Activated CD8-positive, alpha-beta T cell treated with anti-CD3 and anti-CD28 coated beads, Interleukin-2, amount 10 ng/mL, durations not matched to agents 7 days and 5 days (primary cell): ENCODE data around the gene ERGIC3. TPM values are rescaled to one million over a fixed set of nuclear protein-coding genes. Genes with fewer than 3 reads are reported as not detected.
A peak's percentile ranks its signal among the peaks of the same experiment; 100 is the strongest.
"Not testable (repeated sequence)": the region's sequence is repeated elsewhere in the genome, so short reads cannot be mapped to it uniquely, and the experiment has no call there.

Experiments
- ATAC-seq: fragments of 150-1000 bp; cut with Tn5 transposase; one replicate; pipeline ENCODE4 v1.10.0; 2021; ENCODE audit warnings: moderate library complexity
- CTCF ChIA-PET: fragments of 350-600 bp; sonication (Branson Sonifier 250); formaldehyde crosslinking; loops from one replicate; lab custom pipeline; 2021; ENCODE audit warnings: antibody characterized with exemption; lab: Charles Lee
- POLR2A ChIA-PET: fragments of 350-600 bp; sonication (Branson Sonifier 250); formaldehyde crosslinking; loops from one replicate; lab custom pipeline; 2021; ENCODE audit warnings: antibody characterized with exemption; lab: Charles Lee
- DNase-seq: peaks from one replicate; pipeline ENCODE4 v3.0.0-alpha.2; 2020
- H3K27ac Mint-ChIP-seq: one replicate; pipeline ENCODE4 v1.8.0; 2021; ENCODE audit warnings: mild to moderate bottlenecking, mixed read lengths
- H3K27me3 Mint-ChIP-seq: one replicate; pipeline ENCODE4 v1.8.0; 2021; ENCODE audit warnings: low read depth, mixed read lengths
- H3K36me3 Mint-ChIP-seq: one replicate; pipeline ENCODE4 v1.8.0; 2021; ENCODE audit warnings: low read depth, mixed read lengths
- H3K4me1 Mint-ChIP-seq: one replicate; pipeline ENCODE4 v1.8.0; 2021; ENCODE audit warnings: low read depth, mixed read lengths
- H3K4me3 Mint-ChIP-seq: one replicate; pipeline ENCODE4 v1.8.0; 2021; ENCODE audit warnings: mild to moderate bottlenecking, mixed read lengths
- H3K9me3 Mint-ChIP-seq: one replicate; pipeline ENCODE4 v1.8.0; 2022; ENCODE audit warnings: mixed read lengths; ENCODE audit not compliant: insufficient read depth
- total RNA-seq, 2 experiments: library from RNA; stranded (reverse); gene quantifications; one replicate each; pipeline ENCODE4 v1.2.3, GENCODE V29; 2021

The ERGIC3 gene
- total RNA-seq, 2 experiments from 2014 or later: 114 to 122 TPM

DNA sequence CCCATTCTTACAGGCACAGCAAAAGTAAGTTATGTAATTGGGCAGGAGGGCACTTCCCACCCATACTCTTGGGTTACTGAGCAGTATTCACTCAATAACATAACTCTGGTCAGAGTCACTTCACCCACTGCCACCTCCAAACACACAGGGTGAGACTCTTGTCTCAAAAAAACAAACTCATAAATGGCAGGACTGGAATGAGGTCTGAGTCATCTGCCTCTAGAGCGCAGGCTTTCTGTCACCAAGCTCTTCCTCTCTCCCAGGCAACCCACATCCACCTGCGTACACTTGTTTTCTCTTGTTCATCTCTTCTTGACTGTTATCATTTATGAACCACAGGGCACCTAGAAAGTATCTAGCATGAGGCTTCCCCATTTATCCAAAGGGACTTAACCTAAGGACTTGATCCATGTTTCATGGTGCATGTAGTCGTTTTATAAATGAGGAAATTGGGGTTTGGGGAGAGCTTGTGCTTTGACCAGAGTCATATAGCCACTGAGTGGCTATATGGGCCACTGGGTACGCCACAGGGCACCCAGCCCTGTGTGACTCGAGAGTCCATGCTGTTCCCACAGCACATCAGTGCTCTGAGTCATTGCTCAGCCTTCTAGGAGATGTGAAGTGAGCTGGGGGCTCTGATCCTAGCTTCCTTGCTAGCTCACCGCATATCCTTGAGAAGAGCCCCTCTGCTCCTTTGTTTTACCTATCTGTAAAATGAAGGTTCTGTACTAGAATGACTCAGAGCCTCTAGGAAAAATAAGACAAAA is 34.8 kb upstream of the ERGIC3 start:
- POLR2A ChIA-PET: interaction anchor here (0.6 to 2.8 kb wide), 5 partner anchors 9 to 682 kb away, joined by 3 to 14 read pairs (median 4); partner anchors contain the start of genes NCOA6 and SCAND1
- peak; percentile 35 for DNase-seq
- H3K4me3 Mint-ChIP-seq: no peak overlapping the region

GRCh38 chr20:35508493-35509218 is 33.2 kb upstream of the ERGIC3 start:
- no peaks in the 10 kb centered on the region for H3K27me3 Mint-ChIP-seq
- POLR2A ChIA-PET: interaction anchor here (1.5 kb wide), 1 partner anchor 18 kb away, joined by 4 read pairs; no protein-coding TSS in a partner anchor
- CTCF ChIA-PET: interaction anchor here (1.3 kb wide), 1 partner anchor 29 kb away, joined by 3 read pairs; no protein-coding TSS in a partner anchor
- H3K4me3 Mint-ChIP-seq: no peak overlapping the region
- peaks cover 64% of the 10 kb centered on the region for H3K36me3 Mint-ChIP-seq
- peaks cover 38% of the 10 kb centered on the region for H3K4me1 Mint-ChIP-seq
- H3K27ac Mint-ChIP-seq: no peak overlapping the region
- H3K9me3 Mint-ChIP-seq: no peaks in the 10 kb centered on the region
- DNase-seq: no peak
- ATAC-seq: no peak

More for the DNA sequence above, 34.8 kb upstream of the ERGIC3 start:
- Mint-ChIP-seq H3K27ac (peak overlapping the region; percentile 73), H3K36me3 (peaks cover 77% of the 10 kb centered on the region), H3K4me1 (peaks cover 43% of the 10 kb centered on the region), H3K27me3 (no peaks in the 10 kb centered on the region), H3K9me3 (no peaks in the 10 kb centered on the region)
- CTCF ChIA-PET: interaction anchor here (1.5 kb wide), 1 partner anchor 195 kb away, joined by 3 read pairs; no protein-coding TSS in a partner anchor
- ATAC-seq: peak; percentile 55

GRCh38 chr20:35510951-35511735 is 30.7 kb upstream of the ERGIC3 start:
- Mint-ChIP-seq H3K9me3 (no peaks in the 10 kb centered on the region), H3K4me1 (peaks cover 15% of the 10 kb centered on the region), H3K36me3 (peaks cover 52% of the 10 kb centered on the region), H3K4me3 (no peak overlapping the region), H3K27me3 (no peaks in the 10 kb centered on the region), H3K27ac (no peak overlapping the region)
- ChIA-PET POLR2A (interaction anchor here (0.7 to 1.4 kb wide), 2 partner anchors 20 to 56 kb away, joined by 3 to 8 read pairs; no protein-coding TSS in a partner anchor), CTCF (interaction anchor here (0.5 to 0.9 kb wide), 2 partner anchors 48 to 444 kb away, joined by 3 read pairs; partner anchors contain the start of gene SCAND1)
- no peak for DNase-seq
- no peak for ATAC-seq

GRCh38 chr20:35511814-35512420 is 30.0 kb upstream of the ERGIC3 start:
- ChIA-PET POLR2A (no interaction called here), CTCF (no interaction called here)
- DNase-seq: no peak
- Mint-ChIP-seq H3K9me3 (no peaks in the 10 kb centered on the region), H3K4me3 (no peak overlapping the region), H3K4me1 (peaks cover 7% of the 10 kb centered on the region), H3K36me3 (peaks cover 45% of the 10 kb centered on the region), H3K27me3 (no peaks in the 10 kb centered on the region), H3K27ac (no peak overlapping the region)
- ATAC-seq: no peak

- no peaks in the 10 kb centered on the region for H3K27me3 Mint-ChIP-seq
- POLR2A ChIA-PET: no interaction called here
Measured at GRCh38 chr20:35514371-35514932, 27.4 kb upstream of the ERGIC3 start.

DNA sequence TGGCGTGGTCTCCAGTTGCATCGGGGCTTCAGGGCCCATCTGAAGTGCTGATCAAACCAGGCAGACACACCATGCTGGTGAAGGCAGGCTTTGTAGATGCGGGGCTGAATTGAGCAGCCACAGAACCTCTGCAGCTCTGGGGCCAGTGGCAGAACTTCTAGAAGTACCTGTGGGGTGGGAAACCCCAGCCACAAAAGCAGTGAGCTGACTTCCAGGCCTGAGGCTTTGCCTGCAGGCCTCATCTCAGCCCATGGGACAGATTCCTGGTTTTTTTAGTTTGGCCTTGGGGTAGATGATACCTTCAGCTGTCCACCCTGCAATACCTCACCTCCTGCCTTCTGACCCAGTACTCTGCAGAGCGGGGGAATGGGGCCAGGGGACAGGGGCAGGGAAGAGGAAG is 26.5 kb upstream of the ERGIC3 start:
- no peaks in the 10 kb centered on the region for H3K4me1 Mint-ChIP-seq
- ChIA-PET POLR2A (interaction anchor here (0.9 kb wide), 1 partner anchor 12 kb away, joined by 4 read pairs; no protein-coding TSS in a partner anchor), CTCF (no interaction called here)
- ATAC-seq: no peak
- H3K4me3 Mint-ChIP-seq: no peak overlapping the region
- H3K9me3 Mint-ChIP-seq: no peaks in the 10 kb centered on the region
- no peak overlapping the region for H3K27ac Mint-ChIP-seq
- H3K36me3 Mint-ChIP-seq: peaks cover 23% of the 10 kb centered on the region
- no peak for DNase-seq
- H3K27me3 Mint-ChIP-seq: no peaks in the 10 kb centered on the region

More at GRCh38 chr20:35514371-35514932, 27.4 kb upstream of the ERGIC3 start:
- Mint-ChIP-seq H3K27ac (no peak overlapping the region), H3K36me3 (peaks cover 28% of the 10 kb centered on the region), H3K9me3 (no peaks in the 10 kb centered on the region), H3K4me3 (no peak overlapping the region), H3K4me1 (no peaks in the 10 kb centered on the region)
- DNase-seq (no peak), ATAC-seq (no peak)
- CTCF ChIA-PET: no interaction called here

GRCh38 chr20:35515949-35516645 is 25.8 kb upstream of the ERGIC3 start:
- no peaks in the 10 kb centered on the region for H3K9me3 Mint-ChIP-seq
- ChIA-PET CTCF (no interaction called here), POLR2A (interaction anchor here (0.9 kb wide), 2 partner anchors 10 to 13 kb away, joined by 4 read pairs; no protein-coding TSS in a partner anchor)
- H3K4me3 Mint-ChIP-seq: no peak overlapping the region
- no peaks in the 10 kb centered on the region for H3K27me3 Mint-ChIP-seq
- no peaks in the 10 kb centered on the region for H3K4me1 Mint-ChIP-seq
- ATAC-seq: no peak
- H3K36me3 Mint-ChIP-seq: peaks cover 20% of the 10 kb centered on the region
- no peak for DNase-seq
- H3K27ac Mint-ChIP-seq: no peak overlapping the region

- H3K4me1 Mint-ChIP-seq: no peaks in the 10 kb centered on the region
- DNase-seq (no peak), ATAC-seq (no peak)
- CTCF ChIA-PET: interaction anchor here (1.0 kb wide), 1 partner anchor 25 kb away, joined by 3 read pairs; no protein-coding TSS in a partner anchor
- H3K36me3 Mint-ChIP-seq: peaks cover 12% of the 10 kb centered on the region
- H3K27me3 Mint-ChIP-seq: no peaks in the 10 kb centered on the region
- POLR2A ChIA-PET: interaction anchor here (1.2 kb wide), 1 partner anchor 27 kb away, joined by 3 read pairs; no protein-coding TSS in a partner anchor
- H3K4me3 Mint-ChIP-seq: no peak overlapping the region
- H3K9me3 Mint-ChIP-seq: no peaks in the 10 kb centered on the region
- H3K27ac Mint-ChIP-seq: no peak overlapping the region
Measured at GRCh38 chr20:35517125-35517524, 24.8 kb upstream of the ERGIC3 start.

- not testable (repeated sequence) for H3K4me1 Mint-ChIP-seq, H3K27ac Mint-ChIP-seq, ATAC-seq, H3K4me3 Mint-ChIP-seq, DNase-seq, H3K27me3 Mint-ChIP-seq, H3K36me3 Mint-ChIP-seq, H3K9me3 Mint-ChIP-seq
- ChIA-PET CTCF (interaction anchor here (1.0 kb wide), 1 partner anchor 25 kb away, joined by 3 read pairs; no protein-coding TSS in a partner anchor), POLR2A (interaction anchor here (1.2 kb wide), 1 partner anchor 27 kb away, joined by 3 read pairs; no protein-coding TSS in a partner anchor)
Measured at GRCh38 chr20:35517767-35518166, 24.1 kb upstream of the ERGIC3 start.

- Mint-ChIP-seq H3K27ac (no peak overlapping the region), H3K9me3 (no peaks in the 10 kb centered on the region), H3K4me1 (no peaks in the 10 kb centered on the region), H3K4me3 (no peak overlapping the region), H3K36me3 (peaks cover 6% of the 10 kb centered on the region), H3K27me3 (no peaks in the 10 kb centered on the region)
- DNase-seq: no peak
- CTCF ChIA-PET: no interaction called here
- POLR2A ChIA-PET: no interaction called here
- no peak for ATAC-seq
Measured at GRCh38 chr20:35518955-35519354, 22.9 kb upstream of the ERGIC3 start.
